Spleen (tissue), 7 donors: ENCODE measurements around the gene PACSIN2.

Experiments
- POLR2A ChIP-seq, 3 donors: fragments of 450-650 bp; IDR thresholded peaks; one replicate each; pipeline ENCODE4 v1.5.1; 2017; ENCODE audit warnings: antibody characterized with exemption in 3 of 3, mild to moderate bottlenecking in 1 of 3
- TF ChIP-seq, protein P1 (sequence below), 11 experiments: fragments of 200-600 bp in 7 of 11; fragments of 450-650 bp in 4 of 11; sonication (generic) in 4 of 11; IDR thresholded peaks in 8 of 11; conservative IDR thresholded peaks in 3 of 11; 1 replicate in 7 of 11; 2 replicates in 4 of 11; pipeline versions ENCODE4 v1.4.0 to v1.8.0; 2016 to 2021; ENCODE audit warnings: antibody characterized with exemption in 11 of 11, inconsistent platforms in 4 of 11, mild to moderate bottlenecking in 1 of 11
- donor health status: DM: no; HTN: no; CAD: no; lungs with moderate emphysema.
- donor health status: DM: no; HTN: no; CAD: no.
- donor health status: DM: no; HTN: no; CAD: no.

DNA sequence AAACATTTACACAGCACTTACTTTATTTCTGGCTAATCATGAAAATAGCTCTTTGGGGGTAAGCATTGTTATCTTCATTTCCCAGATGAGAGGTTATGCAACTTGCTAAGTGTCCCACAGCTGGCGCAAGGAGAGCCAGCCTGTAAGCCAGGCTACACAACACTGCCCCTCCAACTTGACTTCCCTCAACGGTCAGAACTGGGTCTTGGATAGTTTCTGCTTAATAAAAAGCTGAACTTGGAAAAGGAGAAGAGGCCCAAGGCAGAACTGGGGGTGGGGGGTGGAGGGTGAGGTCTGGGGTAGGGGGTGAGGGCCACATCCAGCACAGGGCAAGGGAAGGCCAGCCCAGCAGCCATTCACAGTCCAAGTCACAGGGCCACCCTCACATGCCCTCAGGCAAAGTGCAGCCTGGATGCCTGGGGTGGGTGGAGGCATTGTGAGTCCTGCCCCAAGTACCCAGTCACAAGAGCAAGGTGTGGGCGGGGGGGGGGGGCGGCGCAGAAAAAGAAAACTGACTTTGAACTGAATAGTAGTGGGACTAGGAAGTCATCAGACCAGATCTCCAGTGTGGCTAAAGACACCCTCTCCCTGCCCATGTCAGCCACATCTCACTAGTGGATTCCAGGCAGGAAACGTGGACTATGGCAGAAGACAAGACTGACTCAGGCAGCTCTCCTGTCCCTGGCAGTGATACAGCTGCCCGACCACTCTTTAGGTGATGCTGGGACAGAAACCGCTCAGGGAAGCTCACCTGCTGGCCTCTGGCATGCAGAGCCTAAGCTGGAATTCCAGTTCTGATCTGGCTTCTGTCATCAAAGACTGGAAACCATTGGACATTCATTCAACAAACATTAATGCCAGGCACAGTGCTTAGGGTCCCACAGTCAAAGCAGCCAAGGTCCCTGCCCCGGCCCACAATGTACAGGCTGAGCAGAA lies 52.4 kb downstream of the PACSIN2 start:
- no peak for TF ChIP-seq POLR2A (IDR thresholded peaks at IDR 0.05)
- TF ChIP-seq, protein P1, sequence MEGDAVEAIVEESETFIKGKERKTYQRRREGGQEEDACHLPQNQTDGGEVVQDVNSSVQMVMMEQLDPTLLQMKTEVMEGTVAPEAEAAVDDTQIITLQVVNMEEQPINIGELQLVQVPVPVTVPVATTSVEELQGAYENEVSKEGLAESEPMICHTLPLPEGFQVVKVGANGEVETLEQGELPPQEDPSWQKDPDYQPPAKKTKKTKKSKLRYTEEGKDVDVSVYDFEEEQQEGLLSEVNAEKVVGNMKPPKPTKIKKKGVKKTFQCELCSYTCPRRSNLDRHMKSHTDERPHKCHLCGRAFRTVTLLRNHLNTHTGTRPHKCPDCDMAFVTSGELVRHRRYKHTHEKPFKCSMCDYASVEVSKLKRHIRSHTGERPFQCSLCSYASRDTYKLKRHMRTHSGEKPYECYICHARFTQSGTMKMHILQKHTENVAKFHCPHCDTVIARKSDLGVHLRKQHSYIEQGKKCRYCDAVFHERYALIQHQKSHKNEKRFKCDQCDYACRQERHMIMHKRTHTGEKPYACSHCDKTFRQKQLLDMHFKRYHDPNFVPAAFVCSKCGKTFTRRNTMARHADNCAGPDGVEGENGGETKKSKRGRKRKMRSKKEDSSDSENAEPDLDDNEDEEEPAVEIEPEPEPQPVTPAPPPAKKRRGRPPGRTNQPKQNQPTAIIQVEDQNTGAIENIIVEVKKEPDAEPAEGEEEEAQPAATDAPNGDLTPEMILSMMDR (IDR thresholded peaks at IDR 0.05 in 8 of 11, conservative IDR thresholded peaks at IDR 0.05 in 3 of 11) = no peak
